GM12878 (cell line): ENCODE data around the gene KCNE4. TPM values are rescaled to one million over a fixed set of nuclear protein-coding genes. Genes with fewer than 3 reads are reported as not detected.

Source experiments
- CREM ChIP-seq: IDR thresholded peaks from 2 replicates; pipeline ENCODE4 v1.6.1; 2014; ENCODE audit warnings: antibody characterized with exemption, low read depth
- POU2F2 ChIP-seq: IDR thresholded peaks from 3 replicates; pipeline ENCODE4 v1.6.1; 2011; ENCODE audit warnings: low read depth, mild to moderate bottlenecking, low read length, borderline replicate concordance
- SUPT20H ChIP-seq: IDR thresholded peaks from 2 replicates; pipeline ENCODE4 v1.6.1; 2011; ENCODE audit warnings: low read depth, mild to moderate bottlenecking, low read length, moderate library complexity, borderline replicate concordance; ENCODE audit not compliant: control insufficient read depth
- polyA plus RNA-seq, 11 experiments: library from polyadenylated mRNA; depleted of rRNA in 4 of 11; unstranded in 6 of 11; stranded (reverse) in 5 of 11; fragments of >200 nt; fragmentation: Nextera tagmentation in 4 of 11; fragmentation: Illumina TruSeq in 1 of 11; extraction: Ambion mirVana in 4 of 11; extraction: Trizol in 1 of 11; gene quantifications; 1 replicate in 1 of 11; 2 replicates in 10 of 11; pipeline versions ENCODE4 v1.2.1 to v1.2.3, GENCODE V29; 2011 to 2016; ENCODE audit warnings: inconsistent platforms in 2 of 11, missing spikeins in 2 of 11, low read depth in 1 of 11
- total RNA-seq, 4 experiments: library from RNA; depleted of rRNA in 3 of 4; stranded (reverse); fragments of >200 nt in 3 of 4; fragmentation: Illumina TruSeq in 1 of 4; extraction: Trizol in 1 of 4; gene quantifications; 2 replicates each; pipeline versions ENCODE4 v1.2.1 to v1.2.3, GENCODE V29; 2013 to 2021
- TF ChIP-seq, protein P1 (sequence below): fragments of 450-650 bp; IDR thresholded peaks from 2 replicates; pipeline ENCODE4 v1.6.1; 2016; ENCODE audit warnings: mild to moderate bottlenecking, moderate library complexity, borderline replicate concordance
- TF ChIP-seq, protein P2 (sequence below): fragments of 150-350 bp; IDR thresholded peaks from 2 replicates; pipeline ENCODE4 v1.6.1; 2016; ENCODE audit warnings: low read depth, low read length
- TF ChIP-seq, protein P3 (sequence below): IDR thresholded peaks from 2 replicates; pipeline ENCODE4 v1.6.1; 2011; ENCODE audit warnings: borderline replicate concordance, low read depth, mild to moderate bottlenecking, moderate library complexity, mixed read lengths, low read length; ENCODE audit not compliant: insufficient read depth; ENCODE audit errors: extremely low read length

Gene KCNE4
- total and polyA plus RNA-seq, 10 of the 15 experiments (the other 5 are each of a cell fraction or from before 2014, with no cell fraction given): 0.30 TPM; not detected in 9

DNA sequence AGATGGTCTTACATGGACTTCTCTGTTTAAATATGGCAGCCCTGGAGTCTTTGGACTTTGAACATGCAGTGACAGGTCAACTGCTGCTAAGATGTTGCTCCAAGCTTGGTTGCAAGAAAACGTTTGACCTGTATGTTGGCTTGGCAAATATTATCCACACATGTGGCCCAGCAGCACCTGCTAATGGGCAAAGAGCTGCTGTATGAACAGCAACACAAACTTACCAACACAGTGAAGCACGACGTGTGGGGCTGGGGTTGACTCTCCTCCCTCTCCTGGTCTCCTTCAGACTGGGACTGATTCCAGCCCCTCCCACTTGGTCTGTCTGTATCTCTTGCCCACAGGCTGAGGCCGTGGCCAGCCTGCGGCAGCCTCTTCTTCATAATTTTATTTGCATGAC, 3.8 kb downstream of the KCNE4 start (continued):
- TF ChIP-seq, protein P1, sequence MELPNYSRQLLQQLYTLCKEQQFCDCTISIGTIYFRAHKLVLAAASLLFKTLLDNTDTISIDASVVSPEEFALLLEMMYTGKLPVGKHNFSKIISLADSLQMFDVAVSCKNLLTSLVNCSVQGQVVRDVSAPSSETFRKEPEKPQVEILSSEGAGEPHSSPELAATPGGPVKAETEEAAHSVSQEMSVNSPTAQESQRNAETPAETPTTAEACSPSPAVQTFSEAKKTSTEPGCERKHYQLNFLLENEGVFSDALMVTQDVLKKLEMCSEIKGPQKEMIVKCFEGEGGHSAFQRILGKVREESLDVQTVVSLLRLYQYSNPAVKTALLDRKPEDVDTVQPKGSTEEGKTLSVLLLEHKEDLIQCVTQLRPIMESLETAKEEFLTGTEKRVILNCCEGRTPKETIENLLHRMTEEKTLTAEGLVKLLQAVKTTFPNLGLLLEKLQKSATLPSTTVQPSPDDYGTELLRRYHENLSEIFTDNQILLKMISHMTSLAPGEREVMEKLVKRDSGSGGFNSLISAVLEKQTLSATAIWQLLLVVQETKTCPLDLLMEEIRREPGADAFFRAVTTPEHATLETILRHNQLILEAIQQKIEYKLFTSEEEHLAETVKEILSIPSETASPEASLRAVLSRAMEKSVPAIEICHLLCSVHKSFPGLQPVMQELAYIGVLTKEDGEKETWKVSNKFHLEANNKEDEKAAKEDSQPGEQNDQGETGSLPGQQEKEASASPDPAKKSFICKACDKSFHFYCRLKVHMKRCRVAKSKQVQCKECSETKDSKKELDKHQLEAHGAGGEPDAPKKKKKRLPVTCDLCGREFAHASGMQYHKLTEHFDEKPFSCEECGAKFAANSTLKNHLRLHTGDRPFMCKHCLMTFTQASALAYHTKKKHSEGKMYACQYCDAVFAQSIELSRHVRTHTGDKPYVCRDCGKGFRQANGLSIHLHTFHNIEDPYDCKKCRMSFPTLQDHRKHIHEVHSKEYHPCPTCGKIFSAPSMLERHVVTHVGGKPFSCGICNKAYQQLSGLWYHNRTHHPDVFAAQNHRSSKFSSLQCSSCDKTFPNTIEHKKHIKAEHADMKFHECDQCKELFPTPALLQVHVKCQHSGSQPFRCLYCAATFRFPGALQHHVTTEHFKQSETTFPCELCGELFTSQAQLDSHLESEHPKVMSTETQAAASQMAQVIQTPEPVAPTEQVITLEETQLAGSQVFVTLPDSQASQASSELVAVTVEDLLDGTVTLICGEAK: no peak
- no peak for TF ChIP-seq CREM
- TF ChIP-seq, protein P2, sequence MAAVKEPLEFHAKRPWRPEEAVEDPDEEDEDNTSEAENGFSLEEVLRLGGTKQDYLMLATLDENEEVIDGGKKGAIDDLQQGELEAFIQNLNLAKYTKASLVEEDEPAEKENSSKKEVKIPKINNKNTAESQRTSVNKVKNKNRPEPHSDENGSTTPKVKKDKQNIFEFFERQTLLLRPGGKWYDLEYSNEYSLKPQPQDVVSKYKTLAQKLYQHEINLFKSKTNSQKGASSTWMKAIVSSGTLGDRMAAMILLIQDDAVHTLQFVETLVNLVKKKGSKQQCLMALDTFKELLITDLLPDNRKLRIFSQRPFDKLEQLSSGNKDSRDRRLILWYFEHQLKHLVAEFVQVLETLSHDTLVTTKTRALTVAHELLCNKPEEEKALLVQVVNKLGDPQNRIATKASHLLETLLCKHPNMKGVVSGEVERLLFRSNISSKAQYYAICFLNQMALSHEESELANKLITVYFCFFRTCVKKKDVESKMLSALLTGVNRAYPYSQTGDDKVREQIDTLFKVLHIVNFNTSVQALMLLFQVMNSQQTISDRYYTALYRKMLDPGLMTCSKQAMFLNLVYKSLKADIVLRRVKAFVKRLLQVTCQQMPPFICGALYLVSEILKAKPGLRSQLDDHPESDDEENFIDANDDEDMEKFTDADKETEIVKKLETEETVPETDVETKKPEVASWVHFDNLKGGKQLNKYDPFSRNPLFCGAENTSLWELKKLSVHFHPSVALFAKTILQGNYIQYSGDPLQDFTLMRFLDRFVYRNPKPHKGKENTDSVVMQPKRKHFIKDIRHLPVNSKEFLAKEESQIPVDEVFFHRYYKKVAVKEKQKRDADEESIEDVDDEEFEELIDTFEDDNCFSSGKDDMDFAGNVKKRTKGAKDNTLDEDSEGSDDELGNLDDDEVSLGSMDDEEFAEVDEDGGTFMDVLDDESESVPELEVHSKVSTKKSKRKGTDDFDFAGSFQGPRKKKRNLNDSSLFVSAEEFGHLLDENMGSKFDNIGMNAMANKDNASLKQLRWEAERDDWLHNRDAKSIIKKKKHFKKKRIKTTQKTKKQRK: no peak
- TF ChIP-seq, protein P3, sequence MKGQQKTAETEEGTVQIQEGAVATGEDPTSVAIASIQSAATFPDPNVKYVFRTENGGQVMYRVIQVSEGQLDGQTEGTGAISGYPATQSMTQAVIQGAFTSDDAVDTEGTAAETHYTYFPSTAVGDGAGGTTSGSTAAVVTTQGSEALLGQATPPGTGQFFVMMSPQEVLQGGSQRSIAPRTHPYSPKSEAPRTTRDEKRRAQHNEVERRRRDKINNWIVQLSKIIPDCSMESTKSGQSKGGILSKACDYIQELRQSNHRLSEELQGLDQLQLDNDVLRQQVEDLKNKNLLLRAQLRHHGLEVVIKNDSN: no peak
- no peak for TF ChIP-seq SUPT20H
- no peak for TF ChIP-seq POU2F2
